Middle frontal gyrus (tissue), 1 donor: ENCODE measurements around the gene TOPORS.
"Not testable (repeated sequence)": the region's sequence is repeated elsewhere in the genome, so short reads cannot be mapped to it uniquely, and the experiment has no call there.

Source experiments
- DNase-seq: peaks from one replicate; pipeline ENCODE4 v3.0.0-alpha.2; 2015; ENCODE audit warnings: low spot score; ENCODE audit errors: extremely low spot score

The TOPORS gene

GRCh38 chr9:32566770-32567169 lies 14.4 kb upstream of the TOPORS start:
- no peak for DNase-seq

GRCh38 chr9:32565967-32566366 lies 13.6 kb upstream of the TOPORS start:
- DNase-seq = no peak

DNA sequence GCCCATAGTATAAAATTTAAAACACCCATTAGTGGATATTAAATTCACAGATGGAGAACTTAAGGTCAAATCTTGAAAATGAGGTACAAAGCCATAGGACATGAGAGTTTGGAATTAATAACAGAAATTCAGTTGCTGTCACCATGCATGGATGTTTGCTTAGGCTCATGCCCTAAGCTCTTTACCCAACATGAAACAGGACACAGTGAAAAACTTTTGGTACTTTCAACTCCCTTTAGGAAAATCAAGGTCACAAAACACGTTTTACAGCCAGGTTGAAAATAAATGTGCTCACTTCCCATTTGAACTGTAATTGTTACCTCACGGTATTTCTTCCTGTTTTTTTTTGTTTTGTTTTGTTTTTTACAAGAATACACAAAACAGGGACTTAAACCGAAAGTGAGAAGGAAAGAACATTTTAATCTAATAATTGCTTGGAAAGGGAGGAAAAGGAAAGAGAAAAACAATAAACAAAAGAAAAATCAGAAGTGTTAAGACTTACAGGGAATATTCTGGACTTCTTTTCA lies 6.1 kb upstream of the TOPORS start:
- DNase-seq = no peak

- no peak for DNase-seq
These were observed 2.2 kb upstream of the TOPORS start for GRCh38 chr9:32554591-32554990.

DNA sequence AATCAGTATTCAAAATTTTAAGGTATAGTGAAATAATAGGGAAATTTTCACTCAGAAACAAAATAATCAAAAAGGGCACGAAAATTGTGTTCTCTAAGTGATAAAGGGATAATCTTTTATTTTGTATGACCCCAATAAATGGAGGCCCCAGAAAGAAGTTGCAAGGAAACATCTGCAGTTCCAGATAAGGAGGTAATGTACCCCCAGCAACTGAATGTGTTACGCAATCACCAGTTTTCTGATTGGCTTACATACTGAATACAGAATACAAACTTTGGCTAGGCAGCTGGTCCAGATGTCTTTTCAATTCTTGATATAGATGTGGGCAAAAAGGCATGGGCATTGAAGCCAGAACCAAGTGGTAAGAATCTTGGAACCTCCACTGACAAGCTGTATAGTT lies 1.7 kb upstream of the TOPORS start:
- no peak for DNase-seq

- peak; percentile 23 for DNase-seq
These were observed 922 bp downstream of the TOPORS start for GRCh38 chr9:32551276-32552051.

DNA sequence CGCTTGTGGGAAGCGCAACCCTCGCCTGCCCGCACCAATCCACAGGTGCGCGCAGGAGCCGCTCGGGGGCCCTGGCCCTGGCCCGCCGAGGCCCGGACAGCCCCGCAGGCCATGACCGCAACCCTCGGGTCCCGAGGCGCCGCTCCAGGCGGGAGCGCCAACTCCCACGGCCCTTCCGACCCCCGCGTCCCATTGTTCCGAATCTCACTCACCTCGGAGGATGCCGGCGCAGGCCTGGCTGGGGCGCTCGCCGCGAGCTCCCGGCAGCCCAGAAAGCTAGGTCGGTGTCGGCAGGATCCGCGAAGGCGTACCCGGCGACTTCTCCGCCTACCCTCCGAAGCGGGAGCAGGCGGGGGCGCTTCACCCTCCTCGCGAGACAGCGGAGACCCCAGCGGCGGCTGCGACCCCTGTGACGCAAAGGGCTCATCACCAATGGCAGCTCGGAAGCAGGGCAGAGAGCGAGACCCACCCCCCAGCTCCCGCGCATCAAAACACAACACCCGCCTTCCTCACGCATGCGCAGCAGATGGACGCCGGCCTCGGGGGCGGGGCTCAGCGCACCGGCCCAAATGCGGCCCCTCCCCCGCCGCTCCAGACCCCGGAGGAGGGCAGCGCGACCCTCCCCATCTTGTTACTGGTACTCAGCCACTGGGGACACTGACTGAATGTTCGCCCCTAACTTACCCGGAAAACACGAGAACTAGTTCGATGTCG lies 1.7 kb downstream of the TOPORS start:
- DNase-seq = peak; percentile 84

DNA sequence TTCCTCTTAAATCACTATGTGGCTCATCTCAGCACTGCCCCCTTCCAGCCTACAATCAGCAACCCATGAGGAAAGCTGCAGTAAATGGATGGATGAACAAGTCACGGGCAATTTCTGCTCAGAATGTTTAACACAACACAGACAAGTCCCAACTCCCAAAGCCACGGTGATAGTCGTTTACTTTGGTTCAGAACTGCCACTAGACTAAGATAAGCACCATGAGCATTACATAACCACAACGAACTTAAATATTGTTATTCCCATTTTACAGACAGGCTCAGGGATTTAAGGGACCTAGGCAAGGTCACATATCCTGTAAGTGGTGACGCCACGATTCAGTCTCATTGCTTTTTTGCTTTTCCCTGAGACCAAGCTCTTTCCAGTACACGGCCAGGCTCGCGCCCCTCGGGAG lies 2.2 kb downstream of the TOPORS start:
- no peak for DNase-seq

DNA sequence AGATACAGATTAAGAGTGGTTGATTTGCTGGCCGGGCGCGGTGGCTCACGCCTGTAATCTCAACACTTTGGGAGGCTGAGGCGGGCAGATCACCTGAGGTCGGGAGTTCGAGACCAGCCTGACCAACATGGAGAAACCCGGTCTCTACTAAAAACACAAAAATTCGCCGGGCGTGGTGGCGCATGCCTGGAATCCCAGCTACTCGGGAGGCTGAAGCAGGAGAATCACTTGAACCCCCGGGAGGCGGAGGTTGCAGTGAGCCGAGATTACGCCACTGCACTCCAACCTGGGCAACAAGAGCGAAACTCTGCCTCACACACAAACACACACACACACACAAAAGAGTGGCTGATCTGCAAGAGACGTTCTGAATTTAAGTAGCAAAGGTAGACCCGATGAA lies 4.2 kb downstream of the TOPORS start:
- DNase-seq = not testable (repeated sequence)

DNA sequence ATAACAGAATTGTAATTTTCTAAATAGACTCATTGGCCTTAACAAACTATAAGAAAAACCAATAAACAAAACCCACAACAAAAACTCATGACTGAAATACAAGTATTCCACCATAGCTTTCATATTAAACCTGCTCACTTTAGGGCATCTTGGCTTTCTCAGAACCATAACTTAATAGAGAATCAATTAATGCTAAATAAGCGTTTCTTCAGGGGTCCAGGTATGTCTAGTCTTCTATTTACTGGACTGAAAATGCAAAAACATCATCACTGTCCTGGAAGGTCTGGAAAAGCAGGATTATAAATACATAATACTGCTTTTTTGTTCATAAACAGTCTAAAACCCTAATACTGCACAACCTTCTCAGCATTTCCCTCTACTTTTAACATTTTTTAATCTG lies 6.5 kb downstream of the TOPORS start:
- DNase-seq = no peak

DNA sequence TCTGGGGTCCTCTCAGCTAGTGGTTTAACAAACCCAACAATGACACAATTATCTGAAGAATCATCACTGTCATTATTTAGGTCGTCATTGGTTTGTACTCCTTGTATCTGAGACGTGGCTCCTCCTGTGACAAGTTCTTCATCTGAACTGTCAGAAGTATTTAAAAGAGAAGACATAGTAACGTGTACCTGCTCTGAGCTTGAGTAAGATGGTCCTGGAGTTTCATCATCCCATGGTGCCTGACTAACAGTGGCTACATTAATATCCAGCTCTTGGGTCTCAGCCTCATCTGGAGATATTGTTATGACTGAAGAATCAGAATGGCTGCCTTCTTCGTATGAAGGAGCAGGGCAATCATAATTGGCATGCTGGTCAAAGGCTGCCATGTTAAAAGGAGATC lies 9.3 kb downstream of the TOPORS start:
- no peak for DNase-seq

- no peak for DNase-seq
These were observed 18.6 kb downstream of the TOPORS start for GRCh38 chr9:32533816-32534215.

- no peak for DNase-seq
These were observed 19.1 kb downstream of the TOPORS start for GRCh38 chr9:32533336-32533735.

- DNase-seq = no peak
These were observed 25.7 kb downstream of the TOPORS start for GRCh38 chr9:32526707-32527048.

DNA sequence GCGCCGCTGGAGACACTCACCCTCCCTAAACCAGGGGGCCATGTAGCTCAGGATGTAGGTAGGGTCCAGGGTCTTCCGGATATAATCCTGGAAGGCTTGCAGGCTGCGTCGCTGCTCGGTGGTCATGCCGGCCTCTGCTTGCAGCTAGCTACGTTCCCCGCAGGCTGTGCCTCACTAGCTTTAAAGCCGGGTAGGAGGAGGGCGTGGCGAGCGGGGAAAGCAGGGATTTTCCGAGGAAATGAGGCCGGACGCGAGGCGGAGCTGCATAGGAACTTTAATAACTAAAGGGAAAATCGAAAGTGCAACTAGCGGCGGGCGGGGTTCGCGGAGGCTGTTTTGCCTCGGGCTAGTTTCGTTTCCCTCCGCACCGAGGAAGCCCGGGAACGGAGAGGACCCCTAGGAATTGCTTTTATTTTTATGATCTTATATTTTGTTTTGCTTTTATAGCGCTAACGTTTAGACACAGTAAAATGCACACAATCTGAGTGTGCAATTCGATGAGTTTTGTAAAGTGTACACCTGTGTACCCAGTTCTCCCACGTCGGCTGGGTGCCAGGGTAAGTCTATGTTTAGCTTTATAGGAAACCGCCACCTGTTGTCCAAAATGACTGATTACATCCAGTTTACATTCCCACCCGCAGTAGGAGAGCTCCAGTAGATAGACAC lies 26.2 kb downstream of the TOPORS start, which contains the start of gene RIGI:
Gene RIGI, minus strand, starts transcription at position 156 of the 666 bp plus-strand sequence. Its CDS starts 30 bp downstream, at position 126.
- peak; percentile 83 for DNase-seq

DNA sequence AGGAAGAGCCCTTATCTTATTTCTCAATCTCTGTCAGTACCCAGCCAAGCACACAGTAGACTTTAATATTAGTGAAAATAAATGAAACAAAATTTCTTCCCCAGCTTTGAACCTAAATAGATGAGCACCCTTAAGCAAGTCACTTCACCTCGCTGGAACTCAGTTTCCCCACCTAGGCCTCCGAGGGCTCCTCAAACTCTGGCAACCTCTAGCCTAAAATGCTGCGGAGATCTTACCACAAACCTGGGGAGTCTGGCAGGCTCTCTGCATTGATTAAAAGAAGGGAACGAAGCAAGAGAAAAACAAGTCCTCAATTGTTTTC lies 26.7 kb downstream of the TOPORS start:
- no peak for DNase-seq

DNA sequence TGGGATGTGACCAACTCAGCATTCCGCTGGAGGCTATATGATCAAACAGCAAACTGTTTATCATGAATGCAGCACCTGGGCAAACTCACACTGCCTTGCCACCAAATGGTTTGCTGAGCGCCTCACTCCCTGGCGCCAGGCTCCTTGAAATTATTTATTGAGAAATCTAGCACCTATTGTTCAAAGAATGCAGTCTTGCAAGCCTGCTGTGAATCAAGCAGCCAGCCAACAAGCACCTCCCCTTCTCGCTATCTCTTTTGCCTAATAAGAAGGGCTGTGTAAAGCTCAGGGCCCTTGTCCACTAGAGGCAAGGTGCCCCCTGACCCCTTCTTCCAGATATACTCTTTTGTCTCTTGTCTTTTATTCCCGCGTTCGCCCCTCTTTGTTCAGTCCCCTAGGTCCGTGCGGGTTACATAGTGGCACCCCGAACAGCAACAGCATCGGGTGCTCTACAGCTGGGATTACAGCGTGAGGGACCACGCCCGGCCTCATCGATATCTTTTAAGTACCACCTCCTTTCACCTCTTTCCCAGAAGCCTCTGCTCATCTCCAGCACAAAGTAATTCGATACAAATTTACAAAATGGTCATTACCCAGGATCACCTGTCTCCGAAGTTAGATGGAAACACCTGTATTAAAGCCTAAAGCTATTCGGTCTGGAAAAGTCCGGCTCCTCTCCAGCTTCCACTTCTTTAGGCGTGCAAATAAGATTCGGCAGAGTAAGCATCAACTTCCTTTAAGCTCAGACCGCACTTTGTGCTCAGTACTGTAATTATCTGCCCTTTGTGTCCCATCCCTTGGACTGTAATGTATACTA lies 27.3 kb downstream of the TOPORS start:
- no peak for DNase-seq

DNA sequence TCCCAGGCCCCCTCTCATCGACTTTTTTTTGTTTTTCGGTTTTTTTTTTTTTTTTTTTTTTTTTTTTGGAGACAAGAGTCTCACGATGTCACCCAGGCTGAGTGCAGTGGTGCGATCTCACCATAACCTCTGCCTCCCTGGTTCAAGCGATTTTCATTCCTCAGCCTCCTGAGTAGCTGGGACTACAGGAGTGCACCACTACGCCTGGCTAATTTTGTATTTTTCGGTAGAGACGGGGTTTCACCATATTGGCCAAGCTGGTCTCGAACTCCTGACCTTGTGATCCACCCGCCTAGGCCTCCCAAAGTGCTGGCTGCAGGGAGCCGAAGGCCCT lies 27.9 kb downstream of the TOPORS start:
- DNase-seq = not testable (repeated sequence)

GRCh38 chr9:32523910-32524309 lies 28.5 kb downstream of the TOPORS start:
- DNase-seq = no peak

DNA sequence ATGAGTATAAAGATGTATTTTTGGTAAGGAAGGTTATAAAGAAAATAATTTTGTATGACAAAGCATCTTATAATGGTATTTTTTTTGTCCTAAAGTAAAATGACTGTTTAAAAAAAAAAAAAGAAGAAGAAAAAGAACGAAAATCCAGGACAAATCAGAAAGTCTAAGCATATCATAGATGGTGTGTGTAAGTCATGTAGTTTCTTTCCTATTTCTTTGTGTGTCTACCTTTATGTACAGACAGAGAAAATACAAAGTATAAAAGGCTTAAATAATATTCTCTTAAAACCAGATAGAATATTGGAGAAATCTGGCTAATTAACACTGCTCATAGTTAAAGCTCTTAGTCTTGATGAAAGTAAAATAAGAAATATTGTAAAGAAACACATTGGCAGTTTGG lies 34.1 kb downstream of the TOPORS start:
- DNase-seq = no peak

- DNase-seq = no peak
These were observed 36.1 kb downstream of the TOPORS start for GRCh38 chr9:32516241-32516640.

GRCh38 chr9:32508728-32509127 lies 43.7 kb downstream of the TOPORS start:
- no peak for DNase-seq
